ENCODE measurements around the gene KRTAP9-9.
"Not testable (repeated sequence)": the region's sequence is repeated elsewhere in the genome, so short reads cannot be mapped to it uniquely, and the experiment has no call there.

The KRTAP9-9 gene

GRCh38 chr17:41267711-41268110, 12.5 kb downstream of the KRTAP9-9 start:
- DNase-seq = no peak

GRCh38 chr17:41271323-41271722, 16.1 kb downstream of the KRTAP9-9 start:
- DNase-seq = not testable (repeated sequence)

GRCh38 chr17:41271858-41272257, 16.7 kb downstream of the KRTAP9-9 start:
- no peak for DNase-seq

- not testable (repeated sequence) for DNase-seq
Measured at GRCh38 chr17:41275648-41276190, 20.5 kb downstream of the KRTAP9-9 start, which contains the start of gene KRTAP9-7. TSS of gene KRTAP9-7 (plus strand) at chr17:41275698. CDS start at chr17:41275698, 0 bp downstream.

- DNase-seq = no peak
Measured at GRCh38 chr17:41278176-41278955, 23.2 kb downstream of the KRTAP9-9 start.

- no peak for DNase-seq
Measured at GRCh38 chr17:41284043-41284442, 28.9 kb downstream of the KRTAP9-9 start.

GRCh38 chr17:41284546-41284945, 29.4 kb downstream of the KRTAP9-9 start:
- DNase-seq = no peak

GRCh38 chr17:41287050-41287449, 31.9 kb downstream of the KRTAP9-9 start:
- DNase-seq = no peak

- no peak for DNase-seq
Measured at GRCh38 chr17:41294016-41294415, 38.8 kb downstream of the KRTAP9-9 start.

- DNase-seq = no peak
Measured at GRCh38 chr17:41296846-41297245, 41.7 kb downstream of the KRTAP9-9 start.

GRCh38 chr17:41298458-41299135, 43.4 kb downstream of the KRTAP9-9 start:
- no peak for DNase-seq

- no peak for DNase-seq
Measured at GRCh38 chr17:41301204-41301790, 46.1 kb downstream of the KRTAP9-9 start.

GRCh38 chr17:41301916-41302901, 47.0 kb downstream of the KRTAP9-9 start, which contains the start of gene KRTAP29-1:
TSS of gene KRTAP29-1 (minus strand) at chr17:41302851. CDS start at chr17:41302851, 0 bp downstream.
- DNase-seq = no peak

GRCh38 chr17:41302981-41303380, 47.8 kb downstream of the KRTAP9-9 start:
- DNase-seq = no peak

GRCh38 chr17:41304091-41304490, 48.9 kb downstream of the KRTAP9-9 start:
- no peak for DNase-seq
